Osteoblast (primary cell): ENCODE results near the gene EVC2. TPM values are rescaled to one million over a fixed set of nuclear protein-coding genes. Genes with fewer than 3 reads are reported as not detected.

ENCODE experiments used
- DNase-seq: peaks from one replicate; pipeline ENCODE4 v3.0.0; 2011; ENCODE audit warnings: low spot score, mixed read lengths; ENCODE audit not compliant: insufficient read length; ENCODE audit errors: missing footprints
- H2AFZ ChIP-seq: 2 replicates; pipeline ENCODE4 v1.6.0; 2011; ENCODE audit warnings: mild to moderate bottlenecking, low read length
- H3K27ac ChIP-seq: 2 replicates; pipeline ENCODE4 v1.5.1; 2011; ENCODE audit warnings: mild to moderate bottlenecking, low read depth, low read length, moderate library complexity
- H3K27me3 ChIP-seq: 2 replicates; pipeline ENCODE4 v1.6.0; 2012; ENCODE audit warnings: mild to moderate bottlenecking, control low read depth, inconsistent platforms, low read length, moderate library complexity; ENCODE audit not compliant: insufficient read depth
- H3K36me3 ChIP-seq: 2 replicates; pipeline ENCODE4 v1.5.1; 2011; ENCODE audit warnings: mild to moderate bottlenecking, low read length, control low read depth, moderate library complexity; ENCODE audit not compliant: insufficient read depth
- H3K4me1 ChIP-seq: 2 replicates; pipeline ENCODE4 v1.5.1; 2011; ENCODE audit warnings: mild to moderate bottlenecking, low read length, control low read depth, moderate library complexity; ENCODE audit not compliant: insufficient read depth
- H3K4me2 ChIP-seq: 2 replicates; pipeline ENCODE4 v1.6.0; 2011; ENCODE audit warnings: mild to moderate bottlenecking, low read length; ENCODE audit not compliant: insufficient read depth
- H3K4me3 ChIP-seq: fragments of 200-600 bp; sonication (generic); 3 replicates; pipeline ENCODE4 v1.5.1; 2012; ENCODE audit warnings: mild to moderate bottlenecking, low read length, inconsistent platforms; ENCODE audit not compliant: insufficient read depth
- H3K79me2 ChIP-seq: 2 replicates; pipeline ENCODE4 v1.6.0; 2012; ENCODE audit warnings: mild to moderate bottlenecking, low read length, control low read depth, inconsistent platforms; ENCODE audit not compliant: insufficient read depth
- H3K9me3 ChIP-seq: 2 replicates; pipeline ENCODE4 v1.5.1; 2011; ENCODE audit warnings: low read depth, low read length, control low read depth
- H4K20me1 ChIP-seq: 2 replicates; pipeline ENCODE4 v1.6.0; 2012; ENCODE audit warnings: mild to moderate bottlenecking, low read length, control low read depth; ENCODE audit not compliant: insufficient read depth
- total RNA-seq: library from RNA; depleted of rRNA; stranded (reverse); fragments of >200 nt; gene quantifications from 2 replicates; pipeline ENCODE4 v1.2.3, GENCODE V29; 2012
- TF ChIP-seq, protein P1 (sequence below): IDR thresholded peaks from 2 replicates; pipeline ENCODE4 v1.5.1; 2011; ENCODE audit warnings: mild to moderate bottlenecking, low read depth, low read length, moderate library complexity; ENCODE audit errors: extremely low read depth

The EVC2 gene
- total RNA-seq, 1 donor, result 19.2 TPM

DNA sequence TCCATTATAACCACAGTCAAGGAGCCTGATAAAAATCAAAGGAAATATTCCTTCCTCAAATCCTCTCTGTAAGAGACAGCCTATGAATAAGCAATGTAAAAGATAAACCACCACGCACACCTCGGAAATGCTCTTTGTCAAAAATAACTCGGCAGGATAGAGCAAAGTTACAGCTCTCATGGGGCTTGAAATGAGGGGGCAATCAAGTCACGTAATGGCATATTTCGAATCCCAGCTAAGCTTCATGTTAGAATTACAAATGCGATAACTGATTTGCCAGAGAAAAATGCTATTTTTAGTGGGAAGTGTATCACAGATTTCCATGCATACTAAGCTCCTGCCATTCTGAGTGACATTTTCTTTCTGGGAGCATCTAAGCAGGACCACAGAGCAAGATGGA is 49.4 kb downstream of the EVC2 start:
- H3K27ac ChIP-seq, result no peak overlapping the region

DNA sequence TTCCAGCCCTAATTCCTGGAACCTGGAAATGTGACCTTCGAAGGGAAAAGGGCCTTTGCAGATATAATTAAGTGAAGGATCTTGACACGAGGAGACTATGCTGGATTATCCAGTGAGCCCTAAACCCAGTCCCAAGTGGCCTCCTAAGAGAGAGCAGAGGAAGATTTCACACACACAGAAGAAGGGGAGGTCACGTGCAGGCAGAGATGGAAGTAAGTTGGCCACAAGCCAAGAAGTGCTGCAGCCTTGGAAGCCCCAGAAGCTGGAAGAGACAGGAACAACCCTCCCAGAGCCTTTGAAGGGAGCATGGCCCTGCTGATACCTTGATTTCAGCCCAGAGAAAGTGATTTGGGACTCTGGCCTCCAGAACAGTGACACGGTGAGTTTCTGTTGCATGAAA is 51.9 kb downstream of the EVC2 start:
- H3K4me1 ChIP-seq, result no peaks in the 10 kb centered on the region
- no peaks in the 10 kb centered on the region for H3K9me3 ChIP-seq
- H3K27ac ChIP-seq, result no peak overlapping the region
- no peaks in the 10 kb centered on the region for H4K20me1 ChIP-seq
- H3K27me3 ChIP-seq, result no peaks in the 10 kb centered on the region
- H3K4me2 ChIP-seq, result no peak overlapping the region
- TF ChIP-seq, protein P1, sequence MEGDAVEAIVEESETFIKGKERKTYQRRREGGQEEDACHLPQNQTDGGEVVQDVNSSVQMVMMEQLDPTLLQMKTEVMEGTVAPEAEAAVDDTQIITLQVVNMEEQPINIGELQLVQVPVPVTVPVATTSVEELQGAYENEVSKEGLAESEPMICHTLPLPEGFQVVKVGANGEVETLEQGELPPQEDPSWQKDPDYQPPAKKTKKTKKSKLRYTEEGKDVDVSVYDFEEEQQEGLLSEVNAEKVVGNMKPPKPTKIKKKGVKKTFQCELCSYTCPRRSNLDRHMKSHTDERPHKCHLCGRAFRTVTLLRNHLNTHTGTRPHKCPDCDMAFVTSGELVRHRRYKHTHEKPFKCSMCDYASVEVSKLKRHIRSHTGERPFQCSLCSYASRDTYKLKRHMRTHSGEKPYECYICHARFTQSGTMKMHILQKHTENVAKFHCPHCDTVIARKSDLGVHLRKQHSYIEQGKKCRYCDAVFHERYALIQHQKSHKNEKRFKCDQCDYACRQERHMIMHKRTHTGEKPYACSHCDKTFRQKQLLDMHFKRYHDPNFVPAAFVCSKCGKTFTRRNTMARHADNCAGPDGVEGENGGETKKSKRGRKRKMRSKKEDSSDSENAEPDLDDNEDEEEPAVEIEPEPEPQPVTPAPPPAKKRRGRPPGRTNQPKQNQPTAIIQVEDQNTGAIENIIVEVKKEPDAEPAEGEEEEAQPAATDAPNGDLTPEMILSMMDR, result no peak
- H2AFZ ChIP-seq, result no peak overlapping the region
- H3K4me3 ChIP-seq, result no peak overlapping the region
- no peak for DNase-seq
- peaks cover 39% of the 10 kb centered on the region for H3K36me3 ChIP-seq
- no peaks in the 10 kb centered on the region for H3K79me2 ChIP-seq

More for the DNA sequence above, 49.4 kb downstream of the EVC2 start:
- H3K79me2 ChIP-seq, result no peaks in the 10 kb centered on the region
- H3K27me3 ChIP-seq, result no peaks in the 10 kb centered on the region
- H3K36me3 ChIP-seq, result peaks cover 34% of the 10 kb centered on the region
- H3K9me3 ChIP-seq, result no peaks in the 10 kb centered on the region
- H3K4me1 ChIP-seq, result no peaks in the 10 kb centered on the region
- TF ChIP-seq, protein P1, result no peak
- DNase-seq, result no peak
- H2AFZ ChIP-seq, result no peak overlapping the region
- no peaks in the 10 kb centered on the region for H4K20me1 ChIP-seq
- no peak overlapping the region for H3K4me3 ChIP-seq
- H3K4me2 ChIP-seq, result no peak overlapping the region

DNA sequence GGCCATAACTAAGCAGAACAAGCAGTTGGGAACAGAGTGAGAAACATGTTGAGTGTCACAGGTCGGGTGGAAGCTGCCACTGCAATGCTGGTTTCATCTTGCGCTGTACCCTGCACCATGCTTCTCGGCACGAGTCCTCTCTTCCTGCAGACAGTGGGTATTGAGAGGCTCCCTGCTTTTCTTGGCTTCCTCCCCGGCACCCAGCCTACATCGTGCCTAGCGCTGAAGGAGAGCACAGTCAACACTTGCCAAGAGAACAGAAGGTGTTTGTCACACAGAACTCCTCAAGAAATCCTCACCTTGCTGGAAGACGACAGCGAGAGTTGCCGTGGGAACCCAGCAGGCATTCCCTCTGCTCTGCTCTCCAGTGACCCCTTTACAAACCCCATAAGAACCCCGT is 53.6 kb downstream of the EVC2 start:
- no peak overlapping the region for H3K4me2 ChIP-seq
- H3K79me2 ChIP-seq, result no peaks in the 10 kb centered on the region
- H3K9me3 ChIP-seq, result no peaks in the 10 kb centered on the region
- no peak overlapping the region for H3K27ac ChIP-seq
- H2AFZ ChIP-seq, result no peak overlapping the region
- H3K4me3 ChIP-seq, result no peak overlapping the region
- TF ChIP-seq, protein P1, result no peak
- no peaks in the 10 kb centered on the region for H3K4me1 ChIP-seq
- no peak for DNase-seq
- no peaks in the 10 kb centered on the region for H4K20me1 ChIP-seq
- peaks cover 34% of the 10 kb centered on the region for H3K36me3 ChIP-seq
- H3K27me3 ChIP-seq, result no peaks in the 10 kb centered on the region

DNA sequence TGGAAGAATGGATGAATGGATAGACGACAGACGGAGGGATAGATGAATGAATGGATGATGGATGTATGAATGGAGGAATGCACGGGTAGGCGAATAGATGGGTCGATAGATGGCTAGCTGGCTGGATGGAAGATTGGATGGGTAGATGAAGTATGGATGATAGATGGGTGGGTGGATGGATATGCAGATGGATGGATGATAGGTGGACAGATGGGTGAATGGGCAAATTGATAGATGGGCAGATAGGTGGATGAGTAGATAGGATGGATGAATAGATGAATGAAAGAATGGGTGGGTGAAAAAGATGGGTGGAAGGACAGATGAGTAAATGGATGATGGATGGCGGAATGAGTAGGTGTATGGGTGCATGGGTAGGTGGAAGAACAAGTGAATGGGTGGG is 57.3 kb downstream of the EVC2 start:
- Histone ChIP-seq H4K20me1 (no peaks in the 10 kb centered on the region), H3K4me2 (no peak overlapping the region), H3K27ac (no peak overlapping the region), H3K4me3 (no peak overlapping the region), H3K9me3 (no peaks in the 10 kb centered on the region), H2AFZ (no peak overlapping the region), H3K27me3 (no peaks in the 10 kb centered on the region), H3K79me2 (no peaks in the 10 kb centered on the region), H3K4me1 (no peaks in the 10 kb centered on the region), H3K36me3 (peaks cover 27% of the 10 kb centered on the region)
- TF ChIP-seq, protein P1, result no peak
- no peak for DNase-seq
